Neural cell (in vitro differentiated cells): Measurements from ENCODE around the gene LY6G5B.

Source experiments
- EP300 ChIP-seq: fragments of 450-650 bp; conservative IDR thresholded peaks from 2 replicates; pipeline ENCODE4 v1.6.1; 2014; ENCODE audit warnings: antibody characterized with exemption, mild to moderate bottlenecking, moderate library complexity; ENCODE audit not compliant: poor library complexity, severe bottlenecking
- POLR2AphosphoS5 ChIP-seq: IDR thresholded peaks from 2 replicates; pipeline ENCODE4 v1.6.1; 2012
- RAD21 ChIP-seq: fragments of 450-650 bp; conservative IDR thresholded peaks from 2 replicates; pipeline ENCODE4 v1.6.1; 2014; ENCODE audit warnings: antibody characterized with exemption, mild to moderate bottlenecking, moderate library complexity
- TAF1 ChIP-seq: IDR thresholded peaks from 2 replicates; pipeline ENCODE4 v1.6.1; 2012; ENCODE audit warnings: low read depth
- TF ChIP-seq, protein P1 (sequence below): fragments of 450-650 bp; IDR thresholded peaks from 2 replicates; pipeline ENCODE4 v1.5.1; 2014; ENCODE audit warnings: antibody characterized with exemption, mild to moderate bottlenecking, moderate library complexity; ENCODE audit not compliant: poor library complexity, severe bottlenecking

DNA sequence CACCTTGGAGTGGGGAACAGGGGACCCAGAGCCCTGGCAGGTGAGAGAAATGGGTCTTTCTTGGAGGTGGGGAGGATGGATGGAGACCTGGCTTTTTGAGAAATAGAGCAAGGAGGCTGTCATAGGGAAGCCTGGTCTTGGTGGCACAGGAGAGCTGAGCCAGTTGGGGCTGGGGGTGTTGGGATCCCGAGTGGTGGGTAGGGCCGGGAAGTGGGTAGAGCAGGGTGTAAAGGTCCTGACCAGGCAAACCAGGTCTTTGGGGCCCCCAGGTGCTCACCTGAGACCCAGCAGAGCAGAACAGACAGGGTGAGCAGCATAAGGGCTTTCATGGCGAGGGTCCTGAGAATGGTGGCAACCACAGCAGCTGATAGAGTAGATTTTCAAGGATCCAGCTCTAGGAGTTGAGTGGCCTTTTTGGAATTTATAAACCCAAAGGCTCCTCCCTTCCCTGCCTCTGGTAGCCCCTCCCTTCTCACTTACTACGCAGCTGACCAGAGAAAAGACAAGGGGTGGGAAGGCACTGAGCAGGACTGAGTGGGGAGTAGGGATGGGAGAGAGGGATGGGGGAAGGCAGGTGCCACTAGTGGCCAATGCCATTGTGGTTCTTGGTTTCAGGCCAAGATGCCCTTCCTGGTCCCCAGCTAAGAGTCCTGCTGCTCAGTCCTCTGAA, 51.7 kb downstream of the LY6G5B start, which contains the start of gene LY6G6C:
- TF ChIP-seq POLR2AphosphoS5 (no peak), RAD21 (no peak), TAF1 (no peak), EP300 (no peak)
- TF ChIP-seq, protein P1, sequence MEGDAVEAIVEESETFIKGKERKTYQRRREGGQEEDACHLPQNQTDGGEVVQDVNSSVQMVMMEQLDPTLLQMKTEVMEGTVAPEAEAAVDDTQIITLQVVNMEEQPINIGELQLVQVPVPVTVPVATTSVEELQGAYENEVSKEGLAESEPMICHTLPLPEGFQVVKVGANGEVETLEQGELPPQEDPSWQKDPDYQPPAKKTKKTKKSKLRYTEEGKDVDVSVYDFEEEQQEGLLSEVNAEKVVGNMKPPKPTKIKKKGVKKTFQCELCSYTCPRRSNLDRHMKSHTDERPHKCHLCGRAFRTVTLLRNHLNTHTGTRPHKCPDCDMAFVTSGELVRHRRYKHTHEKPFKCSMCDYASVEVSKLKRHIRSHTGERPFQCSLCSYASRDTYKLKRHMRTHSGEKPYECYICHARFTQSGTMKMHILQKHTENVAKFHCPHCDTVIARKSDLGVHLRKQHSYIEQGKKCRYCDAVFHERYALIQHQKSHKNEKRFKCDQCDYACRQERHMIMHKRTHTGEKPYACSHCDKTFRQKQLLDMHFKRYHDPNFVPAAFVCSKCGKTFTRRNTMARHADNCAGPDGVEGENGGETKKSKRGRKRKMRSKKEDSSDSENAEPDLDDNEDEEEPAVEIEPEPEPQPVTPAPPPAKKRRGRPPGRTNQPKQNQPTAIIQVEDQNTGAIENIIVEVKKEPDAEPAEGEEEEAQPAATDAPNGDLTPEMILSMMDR: no peak
